Measurements from ENCODE around the gene SMC1B.

- no peak for TF ChIP-seq CTCF (IDR thresholded peaks at IDR 0.05; ENCODE audit: low read depth, low read length, missing input control)
- no peak for TF ChIP-seq REST (IDR thresholded peaks at IDR 0.05)
- TF ChIP-seq EGR1 (IDR thresholded peaks at IDR 0.05; ENCODE audit: low read depth in 2 of 2), result no peak
- TF ChIP-seq MAX (IDR thresholded peaks at IDR 0.05), result no peak
- no peak for TF ChIP-seq JUND (IDR thresholded peaks at IDR 0.05)
- TF ChIP-seq GABPA (IDR thresholded peaks at IDR 0.05 in 1 of 2, conservative IDR thresholded peaks at IDR 0.05 in 1 of 2), result no peak
- TF ChIP-seq FOXA1 (IDR thresholded peaks at IDR 0.05), result no peak
- TF ChIP-seq YY1 (IDR thresholded peaks at IDR 0.05), result no peak
- no peak for TF ChIP-seq TAF1 (conservative IDR thresholded peaks at IDR 0.05)
- TF ChIP-seq SP1 (IDR thresholded peaks at IDR 0.05), result no peak
- no peak for TF ChIP-seq RAD21 (IDR thresholded peaks at IDR 0.05)
- no peak for TF ChIP-seq NR2F2 (IDR thresholded peaks at IDR 0.05)
Observed at GRCh38 chr22:45446216-45446615, 32.8 kb upstream of the SMC1B start.
